Fibroblast of pulmonary artery (primary cell): ENCODE results near the gene ABCA2.

Experiments
- DNase-seq: peaks from one replicate; pipeline ENCODE4 v3.0.0-alpha.2; 2010; ENCODE audit warnings: low read depth
- H3K4me3 ChIP-seq: replicated peaks from 2 replicates; pipeline ENCODE4 v1.5.1; 2011; ENCODE audit warnings: low read depth, mild to moderate bottlenecking, control low read depth, low read length, moderate library complexity
- TF ChIP-seq, protein P1 (sequence below): IDR thresholded peaks from 2 replicates; pipeline ENCODE4 v1.5.1; 2011; ENCODE audit warnings: mild to moderate bottlenecking, control low read depth, low read length, inconsistent platforms; ENCODE audit errors: missing control alignments

The ABCA2 gene, protein sequence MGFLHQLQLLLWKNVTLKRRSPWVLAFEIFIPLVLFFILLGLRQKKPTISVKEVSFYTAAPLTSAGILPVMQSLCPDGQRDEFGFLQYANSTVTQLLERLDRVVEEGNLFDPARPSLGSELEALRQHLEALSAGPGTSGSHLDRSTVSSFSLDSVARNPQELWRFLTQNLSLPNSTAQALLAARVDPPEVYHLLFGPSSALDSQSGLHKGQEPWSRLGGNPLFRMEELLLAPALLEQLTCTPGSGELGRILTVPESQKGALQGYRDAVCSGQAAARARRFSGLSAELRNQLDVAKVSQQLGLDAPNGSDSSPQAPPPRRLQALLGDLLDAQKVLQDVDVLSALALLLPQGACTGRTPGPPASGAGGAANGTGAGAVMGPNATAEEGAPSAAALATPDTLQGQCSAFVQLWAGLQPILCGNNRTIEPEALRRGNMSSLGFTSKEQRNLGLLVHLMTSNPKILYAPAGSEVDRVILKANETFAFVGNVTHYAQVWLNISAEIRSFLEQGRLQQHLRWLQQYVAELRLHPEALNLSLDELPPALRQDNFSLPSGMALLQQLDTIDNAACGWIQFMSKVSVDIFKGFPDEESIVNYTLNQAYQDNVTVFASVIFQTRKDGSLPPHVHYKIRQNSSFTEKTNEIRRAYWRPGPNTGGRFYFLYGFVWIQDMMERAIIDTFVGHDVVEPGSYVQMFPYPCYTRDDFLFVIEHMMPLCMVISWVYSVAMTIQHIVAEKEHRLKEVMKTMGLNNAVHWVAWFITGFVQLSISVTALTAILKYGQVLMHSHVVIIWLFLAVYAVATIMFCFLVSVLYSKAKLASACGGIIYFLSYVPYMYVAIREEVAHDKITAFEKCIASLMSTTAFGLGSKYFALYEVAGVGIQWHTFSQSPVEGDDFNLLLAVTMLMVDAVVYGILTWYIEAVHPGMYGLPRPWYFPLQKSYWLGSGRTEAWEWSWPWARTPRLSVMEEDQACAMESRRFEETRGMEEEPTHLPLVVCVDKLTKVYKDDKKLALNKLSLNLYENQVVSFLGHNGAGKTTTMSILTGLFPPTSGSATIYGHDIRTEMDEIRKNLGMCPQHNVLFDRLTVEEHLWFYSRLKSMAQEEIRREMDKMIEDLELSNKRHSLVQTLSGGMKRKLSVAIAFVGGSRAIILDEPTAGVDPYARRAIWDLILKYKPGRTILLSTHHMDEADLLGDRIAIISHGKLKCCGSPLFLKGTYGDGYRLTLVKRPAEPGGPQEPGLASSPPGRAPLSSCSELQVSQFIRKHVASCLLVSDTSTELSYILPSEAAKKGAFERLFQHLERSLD (N-terminal part only)

GRCh38 chr9:137027369-137028262 lies at the start of gene ABCA2:
Gene ABCA2, minus strand, starts transcription at chr9:137028237. Its CDS starts 97 bp downstream, at chr9:137028140.
- TF ChIP-seq, protein P1, sequence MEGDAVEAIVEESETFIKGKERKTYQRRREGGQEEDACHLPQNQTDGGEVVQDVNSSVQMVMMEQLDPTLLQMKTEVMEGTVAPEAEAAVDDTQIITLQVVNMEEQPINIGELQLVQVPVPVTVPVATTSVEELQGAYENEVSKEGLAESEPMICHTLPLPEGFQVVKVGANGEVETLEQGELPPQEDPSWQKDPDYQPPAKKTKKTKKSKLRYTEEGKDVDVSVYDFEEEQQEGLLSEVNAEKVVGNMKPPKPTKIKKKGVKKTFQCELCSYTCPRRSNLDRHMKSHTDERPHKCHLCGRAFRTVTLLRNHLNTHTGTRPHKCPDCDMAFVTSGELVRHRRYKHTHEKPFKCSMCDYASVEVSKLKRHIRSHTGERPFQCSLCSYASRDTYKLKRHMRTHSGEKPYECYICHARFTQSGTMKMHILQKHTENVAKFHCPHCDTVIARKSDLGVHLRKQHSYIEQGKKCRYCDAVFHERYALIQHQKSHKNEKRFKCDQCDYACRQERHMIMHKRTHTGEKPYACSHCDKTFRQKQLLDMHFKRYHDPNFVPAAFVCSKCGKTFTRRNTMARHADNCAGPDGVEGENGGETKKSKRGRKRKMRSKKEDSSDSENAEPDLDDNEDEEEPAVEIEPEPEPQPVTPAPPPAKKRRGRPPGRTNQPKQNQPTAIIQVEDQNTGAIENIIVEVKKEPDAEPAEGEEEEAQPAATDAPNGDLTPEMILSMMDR, result no peak
- peak within 1 kb of the TSS; percentile 52 for H3K4me3 ChIP-seq

DNA sequence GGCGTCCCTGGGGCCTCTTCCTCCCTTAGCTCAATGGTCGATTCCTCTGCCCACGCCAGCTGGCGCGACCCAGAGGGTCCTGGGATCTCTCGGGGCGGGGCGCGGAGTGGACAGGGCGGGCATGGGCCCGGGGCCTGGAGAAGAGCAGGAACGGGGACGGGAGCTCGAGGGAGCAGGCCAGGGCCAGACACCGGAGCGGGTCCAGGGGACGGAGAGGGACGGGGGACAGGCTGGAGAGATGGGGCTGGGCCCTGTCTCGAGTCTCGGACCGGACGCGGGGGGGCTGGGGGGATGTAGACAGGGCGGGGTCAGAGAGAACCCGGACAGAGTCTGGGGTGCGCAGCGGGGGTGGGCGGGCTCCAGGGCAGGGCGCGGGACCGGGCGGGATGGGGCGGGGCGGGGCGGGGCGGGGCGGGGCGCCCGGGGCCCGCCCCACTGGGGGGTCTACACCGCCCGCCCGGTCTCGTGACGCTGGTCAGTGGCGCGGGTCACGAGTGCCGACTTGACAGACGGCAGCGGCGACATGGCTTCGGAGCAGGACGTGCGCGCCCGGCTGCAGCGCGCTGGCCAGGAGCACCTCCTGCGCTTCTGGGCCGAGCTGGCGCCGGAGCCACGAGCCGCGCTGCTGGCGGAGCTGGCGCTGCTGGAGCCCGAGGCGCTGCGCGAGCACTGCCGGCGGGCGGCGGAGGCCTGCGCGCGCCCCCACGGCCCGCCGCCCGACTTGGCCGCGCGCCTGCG lies 49.1 kb upstream of the ABCA2 start, which contains the start of gene UAP1L1:
UAP1L1 (plus strand) TSS at position 508 of the 738 bp plus-strand sequence; CDS start at position 524, 16 bp downstream.
- TF ChIP-seq, protein P1, result no peak
- peak; percentile 58 for DNase-seq
- peak within 1 kb of the TSS; percentile 72 for H3K4me3 ChIP-seq

More at GRCh38 chr9:137027369-137028262, at the start of gene ABCA2:
- peak; percentile 14 for DNase-seq

GRCh38 chr9:137076636-137077009 lies 48.6 kb upstream of the ABCA2 start:
- TF ChIP-seq, protein P1, result no peak
- no peak for DNase-seq
- H3K4me3 ChIP-seq, result peak overlapping the region; percentile 30

DNA sequence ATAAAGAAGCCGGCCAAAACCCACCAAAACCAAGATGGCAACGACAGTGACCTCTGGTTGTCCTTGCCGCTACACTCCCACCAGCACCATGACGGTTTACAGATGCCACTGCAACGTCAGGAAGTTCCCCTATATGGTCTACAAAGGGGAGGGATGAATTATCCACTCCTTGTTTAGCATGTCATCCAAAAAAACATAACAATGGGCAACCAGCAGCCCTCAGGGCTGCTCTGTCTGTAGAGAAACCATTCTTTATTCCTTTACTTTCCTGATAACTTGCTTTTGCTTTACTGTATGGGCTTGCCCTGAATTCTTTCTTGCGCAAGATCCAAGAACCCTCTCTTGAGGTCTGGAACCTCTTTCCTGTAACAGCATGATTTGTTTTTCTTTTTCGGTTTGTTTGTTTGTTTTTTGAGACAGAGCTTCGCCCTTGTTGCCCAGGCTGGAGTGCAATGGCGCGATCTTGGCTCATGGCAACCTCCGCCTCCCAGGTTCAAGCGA lies 47.3 kb upstream of the ABCA2 start:
- H3K4me3 ChIP-seq, result no peak overlapping the region
- TF ChIP-seq, protein P1, result no peak
- no peak for DNase-seq

DNA sequence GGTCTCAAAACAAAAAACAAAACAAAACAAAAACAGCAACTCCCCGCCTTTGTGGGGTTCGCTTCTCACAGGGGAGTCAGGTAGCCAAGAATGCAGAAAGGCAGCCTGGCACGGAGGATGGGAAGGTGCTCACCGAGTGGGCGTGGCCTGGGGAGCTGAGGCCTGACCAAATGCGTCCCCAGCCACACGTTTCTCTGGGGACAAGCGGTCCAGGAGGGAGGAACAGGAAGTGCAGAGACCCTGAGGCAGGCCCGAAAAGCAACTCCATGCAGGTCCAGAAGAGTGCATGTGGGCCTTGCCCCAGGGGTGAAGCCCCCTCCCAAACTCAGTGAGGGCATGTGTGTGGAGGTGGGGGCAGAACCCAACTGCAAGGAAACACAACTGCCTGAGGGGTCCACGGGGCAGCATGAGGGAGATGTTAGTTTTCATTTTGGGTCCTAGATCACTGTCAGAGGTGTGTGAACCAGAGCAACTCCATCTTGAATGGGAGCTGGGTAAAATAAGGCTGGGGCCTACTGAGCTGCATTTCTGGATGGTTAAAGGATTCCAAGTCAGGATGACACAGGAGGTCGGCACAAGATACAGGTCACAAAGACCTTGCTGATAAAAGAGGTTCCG lies 46.7 kb upstream of the ABCA2 start:
- TF ChIP-seq, protein P1, result no peak
- no peak overlapping the region for H3K4me3 ChIP-seq
- DNase-seq, result no peak
